RPMI8226 (cell line): ENCODE data around the gene ABCC1.
"Not testable (repeated sequence)": the region's sequence is repeated elsewhere in the genome, so short reads cannot be mapped to it uniquely, and the experiment has no call there.

Experiments used
- DNase-seq: peaks from one replicate; pipeline ENCODE4 v3.0.0-alpha.2; 2015

The ABCC1 gene

GRCh38 chr16:15967655-15968315 lies 18.4 kb downstream of the ABCC1 start:
- no peak for DNase-seq

DNA sequence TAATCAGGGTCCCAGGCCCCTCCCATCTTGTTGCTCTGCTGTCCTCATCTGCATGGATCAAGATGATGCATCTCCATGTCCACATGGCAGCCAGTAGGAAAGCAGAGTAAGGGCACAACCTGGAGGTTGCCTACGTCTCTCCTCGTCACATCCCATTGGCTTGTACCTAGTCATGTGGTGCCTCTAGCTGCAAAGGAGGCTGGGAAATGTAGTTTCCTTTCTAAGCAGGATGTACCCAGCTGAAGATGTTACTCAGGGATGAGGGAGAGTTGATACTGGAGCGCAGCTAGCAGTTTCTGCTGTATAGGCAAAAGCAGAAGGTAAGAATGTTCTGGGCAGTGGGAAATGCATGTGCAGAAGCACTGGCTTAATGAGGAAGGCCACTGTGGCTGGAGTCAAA lies 20.8 kb downstream of the ABCC1 start:
- no peak for DNase-seq

DNA sequence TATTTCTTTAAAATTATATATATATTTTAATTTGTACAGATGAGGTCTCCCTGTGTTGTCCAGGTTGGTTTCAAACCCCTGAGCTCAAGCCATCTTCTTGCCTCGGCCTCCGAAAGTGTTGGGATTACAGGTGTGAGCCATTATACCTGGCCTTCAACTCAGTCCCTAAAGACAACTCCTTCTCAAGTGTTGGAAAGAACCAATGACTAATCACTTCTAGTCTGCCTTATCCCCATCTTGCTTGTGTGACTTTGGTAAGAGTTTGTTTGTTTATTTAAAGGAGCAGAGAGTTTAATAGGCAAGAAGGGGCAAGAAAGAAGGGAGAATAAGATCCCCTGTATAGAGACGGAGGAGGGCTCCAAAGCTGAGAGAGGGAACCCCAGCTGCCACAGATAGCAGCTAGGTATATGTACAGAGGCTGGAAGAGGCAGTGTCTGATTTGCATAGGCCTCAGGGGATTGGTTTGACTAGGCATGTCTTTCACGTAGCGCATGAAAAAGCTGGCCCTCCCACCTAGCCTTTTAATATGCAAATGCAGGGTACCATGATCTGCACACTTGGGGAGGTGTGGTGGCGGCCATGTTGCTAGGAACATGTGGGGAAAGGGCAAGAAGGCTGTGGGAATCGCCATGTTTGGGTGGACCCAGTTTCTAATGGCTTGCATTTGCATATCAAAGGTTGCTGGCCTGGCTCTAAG lies 21.5 kb downstream of the ABCC1 start:
- no peak for DNase-seq

DNA sequence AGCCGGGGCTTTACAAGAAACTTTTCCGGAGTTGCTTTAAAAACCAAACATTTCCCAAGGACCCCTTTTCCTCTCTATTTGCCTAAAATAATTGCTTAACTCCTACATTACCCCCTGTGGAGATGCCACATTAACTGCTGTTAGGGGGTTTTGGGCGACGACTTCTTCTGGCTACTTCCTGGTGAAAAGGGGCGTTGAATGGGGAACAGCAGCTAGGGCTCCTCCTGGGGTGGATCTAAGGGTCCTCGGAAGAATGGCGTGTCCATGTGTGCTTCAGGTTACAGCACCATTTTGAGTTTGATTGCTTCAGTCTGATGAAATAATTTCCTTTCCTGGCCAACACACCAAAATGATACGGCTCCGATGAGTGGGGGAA lies 22.0 kb downstream of the ABCC1 start:
- DNase-seq: no peak

DNA sequence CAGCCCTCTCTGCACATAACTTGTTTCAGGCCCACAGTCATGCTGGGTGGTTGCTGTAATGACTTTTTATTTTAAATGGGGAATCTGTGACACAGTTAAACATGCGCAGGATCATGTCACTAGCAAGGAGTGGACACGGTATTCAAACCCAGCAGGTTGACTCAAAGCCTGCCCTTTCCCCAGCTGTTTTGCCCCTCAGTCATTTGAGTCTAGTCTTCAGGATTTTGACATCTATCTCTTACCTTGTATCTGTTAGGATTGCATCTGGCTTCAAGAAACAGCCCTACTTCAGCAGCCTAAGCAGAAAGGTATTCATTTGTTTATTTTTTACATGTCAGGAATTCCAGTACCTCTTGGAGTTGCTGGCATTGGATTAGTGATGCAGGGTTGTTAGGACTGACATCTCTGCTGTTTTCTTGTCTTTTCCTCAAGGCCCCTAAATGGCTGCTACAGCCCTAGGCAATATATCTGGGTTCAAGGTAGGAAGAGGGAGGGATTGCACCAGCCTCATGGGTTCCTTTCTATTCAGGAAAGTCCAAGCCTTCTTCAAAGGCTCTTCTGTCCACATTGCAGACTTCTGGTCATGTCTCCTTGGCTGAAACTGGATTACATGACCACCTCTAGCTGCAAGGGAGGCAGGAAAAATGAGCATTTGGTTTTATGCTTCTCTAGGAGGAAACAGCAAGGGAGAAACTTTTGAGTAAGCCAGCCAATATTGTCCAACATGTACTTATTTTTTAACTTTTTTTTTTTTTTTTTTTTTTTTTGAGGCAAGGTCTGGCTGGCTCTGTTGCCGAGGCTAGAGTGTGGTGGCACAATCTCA lies 22.8 kb downstream of the ABCC1 start:
- no peak for DNase-seq

DNA sequence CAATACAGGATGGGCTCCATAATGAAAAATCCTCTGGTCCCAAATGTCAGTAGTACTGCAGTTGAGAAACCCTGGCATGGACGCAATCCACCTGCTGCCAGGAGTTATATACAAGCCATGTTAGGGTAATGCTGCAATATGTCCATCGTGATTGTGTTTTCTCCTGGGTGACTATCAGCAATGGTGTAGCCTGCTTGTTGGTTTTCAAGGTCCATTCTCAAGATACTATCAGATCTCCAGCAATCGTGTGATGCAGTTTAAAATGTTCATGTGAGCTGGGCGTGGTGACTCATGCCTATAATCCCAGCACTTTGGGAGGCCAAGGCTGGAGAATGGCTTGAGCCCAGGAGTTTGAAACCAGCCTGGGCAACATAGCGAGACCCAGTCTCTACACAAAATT lies 24.0 kb downstream of the ABCC1 start:
- no peak for DNase-seq

DNA sequence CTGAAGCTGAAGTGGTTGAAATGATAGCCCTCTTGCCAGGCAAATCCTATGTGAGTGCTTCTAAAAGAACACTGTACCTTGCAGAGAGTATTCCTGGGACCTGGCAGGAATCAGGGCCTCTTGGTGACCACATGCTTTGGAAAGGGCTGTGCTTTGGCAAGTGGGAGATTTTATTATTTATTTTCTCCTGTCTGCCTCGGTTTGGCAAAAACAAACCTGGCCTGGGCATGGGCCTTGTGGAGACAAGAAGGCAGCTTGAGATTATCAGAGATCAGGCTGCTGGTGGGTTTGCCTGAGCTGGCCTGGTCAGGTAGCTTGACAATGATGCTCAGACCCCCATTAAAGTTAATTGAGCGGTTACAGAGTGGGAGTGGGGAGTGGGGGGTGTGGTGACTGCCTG lies 24.6 kb downstream of the ABCC1 start:
- DNase-seq: no peak

- no peak for DNase-seq
Measured at GRCh38 chr16:15975172-15975571, 25.8 kb downstream of the ABCC1 start.

- DNase-seq: no peak
Measured at GRCh38 chr16:15976225-15976812, 26.9 kb downstream of the ABCC1 start.

DNA sequence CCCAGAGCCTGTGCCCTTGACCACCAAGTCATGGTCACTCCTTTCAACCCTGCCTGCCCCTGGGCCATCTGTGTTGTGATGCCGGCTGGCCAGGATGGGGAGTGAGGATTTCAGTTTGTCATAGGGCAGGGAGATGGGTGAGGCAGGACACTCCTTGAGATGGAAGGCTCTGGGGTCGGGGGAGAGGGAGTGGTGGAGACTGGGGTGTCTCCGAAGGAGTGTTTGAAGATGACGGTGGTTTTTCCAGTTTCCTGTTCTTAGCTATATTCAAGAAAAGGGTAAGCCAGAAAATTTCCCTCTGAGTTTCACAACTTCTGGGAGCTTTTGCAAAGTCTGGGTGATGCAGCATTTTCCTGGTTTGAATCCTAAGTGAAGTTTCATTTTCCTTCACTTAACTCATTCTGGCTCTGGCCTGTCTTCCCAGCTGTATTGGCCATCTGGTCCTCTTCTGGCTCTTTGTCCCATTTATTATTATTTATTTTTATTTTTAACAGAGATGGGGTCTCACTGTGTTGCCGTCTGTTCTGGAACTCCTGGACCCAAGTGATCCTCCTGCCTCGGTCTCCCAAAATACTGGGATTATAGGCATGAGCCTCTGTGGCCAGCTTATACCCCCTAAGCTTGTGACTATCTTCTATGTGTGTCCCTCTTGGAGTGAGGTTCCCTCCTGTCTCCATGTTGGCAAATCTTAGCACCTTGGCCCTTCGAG lies 27.7 kb downstream of the ABCC1 start:
- no peak for DNase-seq

DNA sequence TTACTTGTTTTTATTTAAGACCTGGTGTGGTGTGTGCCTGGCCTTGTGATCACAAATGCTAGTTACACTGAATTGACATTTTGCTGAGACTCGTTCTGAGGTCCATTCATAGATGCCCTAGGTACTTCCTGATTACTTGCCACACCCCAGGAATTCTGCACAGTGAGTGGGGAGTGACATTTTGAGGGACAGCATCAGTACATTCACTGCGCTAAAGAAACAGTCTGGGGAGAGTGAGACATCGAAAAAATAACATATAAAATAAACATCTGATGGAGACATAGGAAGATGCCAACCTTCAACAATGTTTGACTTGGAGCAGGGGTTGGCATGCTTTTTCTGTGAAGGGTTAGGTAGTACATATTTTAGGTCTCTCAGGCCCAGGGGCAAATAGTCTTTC lies 30.4 kb downstream of the ABCC1 start:
- DNase-seq: no peak

GRCh38 chr16:15980329-15980728 lies 30.9 kb downstream of the ABCC1 start:
- DNase-seq: no peak

DNA sequence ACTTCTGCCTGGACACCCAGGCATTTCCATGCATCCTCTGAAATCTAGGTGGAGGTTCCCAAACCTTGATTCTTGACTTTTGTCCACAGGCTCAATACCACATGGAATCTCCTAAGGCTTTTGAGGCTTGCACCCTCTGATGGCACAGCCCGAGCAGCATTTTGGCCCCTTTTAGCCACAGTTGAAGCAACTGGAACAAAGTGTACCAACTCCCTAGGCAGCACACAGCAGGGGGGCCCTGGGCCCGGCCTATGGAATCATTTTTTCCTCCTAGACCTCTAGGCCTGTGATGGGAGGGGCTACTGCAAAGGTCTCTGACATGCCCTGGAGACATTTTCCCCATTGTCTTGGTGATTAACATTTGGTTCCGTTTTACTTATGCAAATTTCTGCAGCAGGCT lies 32.0 kb downstream of the ABCC1 start:
- no peak for DNase-seq

- not testable (repeated sequence) for DNase-seq
Measured at GRCh38 chr16:15982194-15982915, 32.9 kb downstream of the ABCC1 start.

- no peak for DNase-seq
Measured at GRCh38 chr16:15983898-15984297, 34.5 kb downstream of the ABCC1 start.

- DNase-seq: no peak
Measured at GRCh38 chr16:15985144-15985543, 35.7 kb downstream of the ABCC1 start.

DNA sequence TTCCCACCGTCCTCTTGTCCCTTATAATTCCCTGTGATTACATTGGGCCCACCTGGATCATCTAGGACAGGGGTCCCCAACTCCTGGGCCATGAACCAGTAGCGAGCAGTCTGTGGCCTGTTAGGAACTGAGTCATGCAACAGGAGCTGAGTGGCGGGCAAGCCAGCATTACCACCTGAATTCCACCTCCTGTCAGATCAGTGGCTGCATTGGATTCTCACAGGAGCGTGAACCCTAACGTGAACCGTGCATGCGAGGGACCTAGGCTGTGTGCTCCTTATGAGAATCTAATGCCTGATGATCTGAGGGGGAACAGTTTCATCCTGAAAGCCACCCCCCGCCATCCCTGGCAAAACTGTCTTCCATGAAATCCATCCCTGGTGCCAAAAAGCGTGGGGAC lies 36.8 kb downstream of the ABCC1 start:
- DNase-seq: no peak

DNA sequence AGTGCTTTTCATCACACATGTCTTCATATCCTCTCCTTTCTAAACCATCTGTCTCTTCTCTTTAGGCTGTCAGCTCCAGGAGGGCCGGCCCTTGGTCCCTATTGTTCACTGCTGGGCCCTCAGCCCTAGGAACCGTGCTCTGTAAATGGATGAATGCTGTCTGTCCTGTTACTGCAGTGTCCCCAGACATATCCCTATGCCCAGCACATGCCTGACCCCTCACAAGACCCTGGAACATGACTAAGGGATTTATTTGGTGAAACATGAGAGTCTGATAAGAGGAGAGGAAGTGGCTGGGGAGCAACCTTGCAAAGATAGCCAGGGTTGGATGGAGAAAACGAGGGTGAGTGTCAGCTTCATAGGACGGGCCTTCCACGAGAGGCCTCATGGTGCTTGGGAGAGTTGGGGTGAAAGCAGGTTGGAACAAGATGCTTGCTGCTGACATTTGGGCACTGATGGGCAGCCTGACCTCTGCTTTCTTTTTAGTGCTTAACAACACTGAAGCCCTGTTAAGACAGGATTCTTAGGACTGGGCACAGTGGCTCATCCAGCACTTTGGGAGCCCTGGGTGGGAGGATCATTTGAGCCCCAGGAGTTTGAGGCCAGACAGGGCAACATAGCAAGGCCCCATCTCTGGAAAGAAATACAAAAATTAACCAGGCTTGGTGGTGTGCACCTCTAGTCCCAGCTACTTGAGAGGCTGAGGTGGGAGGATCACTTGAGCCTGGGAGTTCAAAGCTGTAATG lies 39.0 kb downstream of the ABCC1 start:
- DNase-seq: no peak

GRCh38 chr16:15990902-15991301 lies 41.5 kb downstream of the ABCC1 start:
- DNase-seq: no peak

DNA sequence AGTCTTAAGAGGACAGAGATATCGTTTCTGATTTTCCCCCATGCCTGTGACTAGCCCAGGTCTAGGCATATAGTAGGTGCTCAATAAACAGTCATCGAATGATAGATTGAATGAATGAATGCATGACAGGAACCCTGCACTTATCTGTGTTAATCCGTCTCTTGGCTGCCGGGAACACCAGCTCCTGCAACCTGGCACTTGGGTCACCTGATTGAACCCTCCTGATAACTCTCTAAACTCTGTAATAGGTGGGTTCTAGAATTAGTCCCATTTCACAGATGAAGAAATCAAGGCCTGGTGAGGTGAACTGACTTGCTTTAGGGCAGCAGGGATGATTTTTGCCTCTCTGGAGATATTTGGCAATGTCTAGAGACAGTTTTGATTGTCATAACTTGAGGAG lies 43.7 kb downstream of the ABCC1 start:
- DNase-seq: no peak

GRCh38 chr16:15993541-15993940 lies 44.1 kb downstream of the ABCC1 start:
- no peak for DNase-seq
